Measurements from ENCODE around the gene MYH10.
A peak's percentile ranks its signal among the peaks of the same experiment; 100 is the strongest.

Gene MYH10

DNA sequence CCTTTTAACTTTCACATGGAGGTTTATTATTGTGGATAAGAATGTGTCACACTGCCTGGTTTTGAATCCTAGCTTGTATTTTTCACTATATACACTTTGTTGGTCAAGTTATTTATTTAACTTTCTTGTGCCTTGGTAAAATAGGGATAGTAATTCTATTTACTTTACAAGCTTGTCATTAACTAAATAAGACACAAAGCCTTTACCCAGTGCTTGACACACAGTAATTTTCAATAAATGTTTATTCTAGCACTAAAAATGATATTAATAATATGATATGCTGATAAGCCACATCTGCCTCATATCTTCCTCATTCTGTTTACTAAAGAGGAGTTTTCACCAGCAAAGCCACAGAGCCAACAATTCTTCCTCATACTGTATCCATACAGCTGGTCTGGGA, 27.8 kb downstream of the MYH10 start:
- DNase-seq, result no peak

DNA sequence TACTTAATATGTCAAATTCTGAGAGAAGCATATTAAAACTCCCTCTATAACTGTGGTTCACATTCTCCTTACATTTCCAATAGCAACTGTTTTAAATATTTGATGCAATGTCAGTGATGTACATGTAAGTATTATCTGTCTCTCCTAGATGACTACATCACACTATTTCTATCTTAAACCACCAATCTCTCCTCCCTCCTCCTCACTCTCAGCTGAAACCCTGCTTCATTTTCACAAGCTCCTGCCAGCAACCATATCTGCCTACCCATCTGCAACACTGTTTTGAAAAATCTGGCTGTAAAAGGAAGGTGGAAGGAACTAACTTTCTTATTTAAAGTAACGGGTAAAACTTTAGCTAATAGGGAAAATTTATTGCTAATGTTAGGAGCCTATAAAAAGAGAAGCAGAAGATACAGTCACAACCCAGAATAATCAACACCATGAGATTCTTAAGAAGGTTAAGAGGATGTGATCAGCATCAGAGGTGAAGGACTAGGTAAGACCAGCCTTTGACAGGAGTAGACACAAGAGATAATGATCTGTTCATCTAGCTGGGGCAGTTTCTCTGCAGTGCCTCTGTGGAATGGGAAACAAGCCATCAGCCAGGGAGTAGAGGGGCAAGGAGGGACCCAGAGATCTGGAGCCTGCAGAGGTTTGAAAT, 31.0 kb downstream of the MYH10 start:
- DNase-seq, result no peak

DNA sequence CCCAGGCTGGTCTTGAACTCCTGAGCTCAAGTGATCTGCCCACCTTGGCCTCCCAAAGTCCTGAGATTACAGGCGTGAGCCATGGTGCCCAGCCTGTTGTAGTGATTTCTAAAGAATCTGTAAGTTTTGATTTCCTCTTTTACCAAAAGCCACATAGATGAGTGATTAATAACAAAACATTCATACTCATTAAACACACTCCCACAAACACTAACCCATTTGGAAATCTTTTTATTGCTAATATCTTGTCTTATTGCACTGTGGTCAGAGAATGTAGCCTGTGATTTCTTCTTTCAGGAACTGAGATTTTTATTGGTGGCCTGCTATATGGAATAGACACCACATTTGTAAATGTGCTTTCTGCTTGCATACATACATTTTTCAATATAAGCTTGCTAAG, 31.6 kb downstream of the MYH10 start:
- no peak for DNase-seq

DNA sequence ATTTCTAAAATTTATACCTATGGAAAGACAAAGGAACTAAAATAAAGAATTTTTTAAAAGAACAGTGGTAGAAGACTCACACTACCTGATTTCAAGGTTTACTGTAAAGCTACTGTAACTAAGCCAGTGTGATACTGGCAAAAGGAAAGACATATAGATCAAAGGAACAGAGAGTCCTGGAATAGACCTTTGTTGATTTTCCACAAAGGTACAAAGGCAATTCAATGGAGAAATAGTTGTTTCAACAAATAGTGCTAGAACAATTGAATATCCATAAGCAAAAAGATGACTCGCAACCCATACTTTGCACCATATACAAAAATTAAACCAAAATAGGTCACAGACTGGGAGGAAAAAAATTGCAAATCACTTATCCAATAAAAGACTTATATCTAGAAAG, 36.7 kb downstream of the MYH10 start:
- DNase-seq, result no peak

DNA sequence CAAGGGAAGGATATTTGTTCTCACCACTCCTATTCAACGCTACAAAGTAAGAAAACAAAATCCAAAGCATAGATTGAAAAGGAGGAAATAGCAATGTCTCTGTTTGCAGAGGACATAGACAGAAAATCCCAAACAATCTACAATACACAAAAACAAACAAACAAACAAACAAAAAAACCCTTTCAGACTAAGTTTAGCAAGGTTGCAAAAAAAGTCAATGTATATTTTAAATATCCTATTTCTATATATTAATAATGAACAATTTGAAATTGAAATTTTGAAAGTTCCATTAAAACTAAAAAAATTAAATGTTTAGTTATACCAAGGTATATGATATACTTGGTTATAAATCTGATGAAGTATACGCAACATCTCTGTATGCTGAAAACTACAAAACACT, 37.2 kb downstream of the MYH10 start:
- DNase-seq, result no peak

DNA sequence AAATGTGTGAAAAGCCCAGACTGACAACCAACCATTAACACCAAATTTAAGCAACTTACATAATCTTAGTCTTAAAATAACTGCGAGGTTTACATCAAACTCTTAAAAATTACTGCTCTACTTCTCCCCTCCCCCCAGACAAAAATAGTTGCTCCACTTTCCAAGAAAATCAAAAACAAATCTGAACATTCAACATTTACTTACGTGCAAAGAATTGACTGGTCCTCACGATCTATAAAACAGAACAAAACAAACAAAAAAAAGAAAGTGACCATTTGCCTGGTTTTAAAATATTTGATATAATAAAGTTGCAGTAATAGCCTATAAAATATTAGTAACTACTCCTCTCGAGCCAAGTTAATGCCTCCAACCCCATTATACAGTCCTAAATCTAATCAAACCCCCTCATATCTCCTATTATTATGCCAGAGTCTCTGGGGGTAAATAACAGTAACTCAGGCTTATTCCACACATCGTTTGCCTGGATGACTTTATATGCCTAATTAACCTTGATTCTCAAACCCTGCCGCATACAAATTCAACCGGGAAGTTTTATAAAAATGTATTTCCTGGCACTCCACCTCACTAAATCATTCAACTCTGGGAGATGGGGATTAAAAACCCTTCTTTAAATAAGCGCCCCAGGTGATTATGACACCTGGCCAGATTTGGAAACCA, 41.5 kb downstream of the MYH10 start:
- no peak for DNase-seq

DNA sequence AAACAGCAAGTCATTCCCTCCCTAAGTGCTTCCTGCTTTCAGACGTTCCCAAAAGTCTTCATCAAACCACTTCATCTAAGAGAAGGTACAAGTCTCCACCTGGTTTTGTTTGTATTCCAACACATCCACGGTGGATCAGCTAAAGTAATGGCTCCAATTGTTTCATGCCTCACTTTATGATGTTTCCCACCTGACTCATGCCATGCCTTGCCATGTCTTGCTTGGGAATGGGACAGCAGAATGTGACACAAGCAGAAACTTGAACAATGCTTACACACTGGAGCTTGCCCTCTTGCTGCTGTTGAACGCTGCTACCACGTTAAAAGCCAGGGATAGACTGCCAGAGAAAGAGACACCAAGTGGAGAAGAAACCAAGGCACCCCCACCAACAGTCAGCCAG, 43.8 kb downstream of the MYH10 start:
- DNase-seq, result no peak

DNA sequence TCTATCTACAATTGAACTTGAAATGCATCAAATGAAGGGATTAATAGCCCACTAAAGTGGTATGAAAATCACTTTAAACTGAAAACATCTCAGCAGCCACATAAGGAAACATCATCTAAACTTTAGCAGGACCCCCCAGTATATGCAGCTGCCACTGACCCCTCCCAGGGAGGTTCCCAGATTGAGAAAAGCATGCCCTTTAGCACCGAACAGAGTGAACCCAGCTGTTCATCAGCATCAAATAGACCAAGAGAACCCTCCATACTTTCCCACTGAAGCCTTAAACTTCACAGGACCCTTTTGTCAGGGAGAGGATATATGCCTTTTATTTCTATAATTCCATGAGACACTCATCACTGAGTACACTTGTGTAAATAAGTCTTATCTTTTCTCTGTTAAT, 44.6 kb downstream of the MYH10 start:
- no peak for DNase-seq

DNA sequence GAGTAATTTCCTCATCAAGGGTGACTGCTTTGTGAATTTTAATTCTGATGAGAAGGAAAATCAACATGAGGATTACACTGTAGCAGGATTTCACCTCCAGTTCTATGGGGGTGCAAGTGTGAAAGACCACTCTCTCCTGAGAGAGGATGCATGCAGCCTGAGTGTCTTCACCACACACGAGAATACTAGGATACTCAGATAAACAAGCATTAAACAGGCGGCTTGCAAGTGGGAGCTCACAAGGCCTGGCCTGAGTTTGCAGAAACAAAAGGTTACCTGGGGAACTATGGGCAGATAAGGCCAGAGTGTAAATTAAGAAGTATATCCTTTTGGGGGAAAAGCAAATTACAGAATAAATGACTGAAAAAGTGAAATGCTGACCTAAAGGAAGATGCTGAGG, 46.6 kb downstream of the MYH10 start:
- no peak for DNase-seq

DNA sequence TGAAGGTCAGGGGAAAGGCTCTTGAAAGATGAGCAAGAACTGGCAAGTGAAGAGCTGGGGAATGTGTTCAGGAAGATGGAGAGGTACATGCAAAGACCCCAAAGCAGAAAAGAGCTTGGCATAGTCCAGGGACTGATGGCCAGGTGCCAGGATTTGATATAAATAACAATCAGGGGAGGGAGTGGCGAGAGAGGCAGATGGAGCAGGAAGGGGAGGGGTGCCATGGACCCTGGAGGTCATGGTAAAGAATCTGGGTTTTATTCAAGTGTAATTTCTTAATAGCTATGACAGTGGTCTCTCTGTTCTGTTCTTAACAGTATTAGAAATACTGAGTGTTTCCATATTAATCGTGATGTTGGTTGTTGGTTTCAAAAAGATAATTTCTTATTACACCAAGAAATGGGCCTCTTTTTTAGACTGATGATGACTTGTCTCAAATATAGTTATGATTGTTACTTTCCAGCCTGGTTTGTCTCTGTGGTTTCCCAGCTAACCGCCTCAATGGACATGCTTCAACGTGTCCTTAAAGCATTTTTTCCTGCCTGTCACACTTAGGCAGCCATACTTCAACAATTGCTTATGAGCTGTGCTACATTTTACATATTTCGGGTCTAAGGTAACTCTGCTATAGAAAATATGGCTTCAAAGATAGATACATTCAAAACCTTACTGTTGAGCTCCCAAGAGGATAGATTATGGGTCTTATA, 49.4 kb downstream of the MYH10 start:
- peak; percentile 74 for DNase-seq

DNA sequence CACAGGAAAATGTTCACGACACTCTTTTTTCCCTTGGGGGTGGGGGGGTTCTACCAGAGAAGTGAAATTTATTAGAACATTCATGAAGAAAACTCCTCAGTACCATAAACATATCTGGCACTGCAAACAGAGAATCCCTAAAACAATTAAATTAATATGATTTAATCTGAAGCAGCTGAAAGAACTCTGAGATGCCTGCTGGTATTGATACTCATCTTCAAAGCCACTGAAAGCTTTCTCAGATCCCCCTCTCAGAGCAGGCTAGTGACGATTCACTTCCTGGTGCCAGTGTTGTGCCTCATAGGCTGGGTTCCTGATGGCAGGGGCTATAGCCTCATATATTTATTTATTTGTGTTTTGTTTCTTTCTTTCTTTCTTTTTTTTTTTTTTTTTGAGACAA, 52.7 kb downstream of the MYH10 start:
- DNase-seq, result no peak

DNA sequence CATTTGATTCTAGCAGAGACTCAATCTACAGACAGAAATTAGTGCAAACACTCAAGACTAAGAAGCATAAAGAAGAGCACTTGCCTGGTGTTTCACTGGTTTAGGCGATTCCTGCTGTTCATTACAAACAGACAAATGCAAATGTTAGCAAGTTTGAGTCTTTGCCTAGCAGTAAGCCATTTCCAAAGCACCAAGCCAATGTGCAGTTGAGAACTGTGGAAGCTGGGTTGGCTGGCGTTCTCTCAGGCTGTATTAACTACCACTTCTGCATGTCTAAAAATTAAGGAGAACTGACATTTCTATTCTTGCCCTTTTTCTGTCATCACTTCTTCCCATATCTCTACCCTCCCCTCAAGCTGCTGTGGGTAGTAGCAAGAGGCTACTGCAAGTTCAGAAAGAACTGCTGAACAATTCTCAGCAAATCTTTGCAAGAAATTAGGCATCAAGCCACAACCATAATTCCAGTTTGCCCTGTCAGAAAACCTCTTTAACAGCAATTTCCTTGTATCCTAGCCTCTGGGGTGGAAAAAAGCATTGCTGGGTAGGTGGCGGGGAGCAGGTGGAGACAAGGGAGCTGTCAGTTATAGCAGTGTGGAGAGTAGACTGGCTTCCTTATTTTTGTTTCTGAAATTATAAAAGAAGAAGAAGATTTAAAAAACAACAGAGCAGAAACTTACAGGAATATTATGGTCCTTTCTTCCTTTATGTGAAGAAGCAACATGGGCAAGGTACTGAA, 53.8 kb downstream of the MYH10 start:
- DNase-seq, result no peak

DNA sequence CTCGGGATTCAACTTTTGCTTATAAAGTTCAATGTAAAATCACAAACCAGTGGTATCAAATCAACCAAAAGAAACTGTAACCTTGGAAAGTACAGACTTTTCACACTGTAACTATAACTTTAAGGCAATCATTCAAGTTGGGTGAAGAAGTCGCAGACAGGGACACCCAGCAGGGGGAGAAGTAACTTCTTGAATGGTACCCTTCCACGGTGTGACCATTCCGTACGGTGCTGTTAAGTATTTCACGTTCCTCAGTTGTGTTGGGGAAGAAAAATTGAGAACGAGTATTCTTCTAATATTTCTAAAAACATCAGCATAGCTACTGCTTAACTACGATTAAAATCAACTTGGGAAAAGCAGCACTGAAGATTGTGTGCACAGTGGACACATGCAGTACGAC, 55.8 kb downstream of the MYH10 start:
- DNase-seq, result no peak

DNA sequence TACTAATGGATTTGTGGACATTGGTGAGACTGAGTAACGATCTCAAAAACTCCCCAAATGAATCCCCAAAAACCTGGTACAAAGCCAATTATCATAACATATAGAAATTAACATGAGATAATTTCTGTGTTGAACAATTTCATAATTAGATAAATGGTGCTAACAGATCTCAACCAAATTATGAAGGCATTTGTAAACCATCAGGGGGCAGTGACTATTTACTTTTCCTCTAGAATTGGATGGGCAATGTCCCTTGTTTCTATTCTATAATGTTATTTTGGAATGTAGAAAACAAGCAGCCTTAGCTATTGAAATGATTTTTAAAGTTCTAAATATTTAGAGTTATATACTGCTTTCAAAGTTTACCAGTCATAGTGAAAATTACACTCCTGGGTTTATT, 57.8 kb downstream of the MYH10 start:
- DNase-seq, result no peak

DNA sequence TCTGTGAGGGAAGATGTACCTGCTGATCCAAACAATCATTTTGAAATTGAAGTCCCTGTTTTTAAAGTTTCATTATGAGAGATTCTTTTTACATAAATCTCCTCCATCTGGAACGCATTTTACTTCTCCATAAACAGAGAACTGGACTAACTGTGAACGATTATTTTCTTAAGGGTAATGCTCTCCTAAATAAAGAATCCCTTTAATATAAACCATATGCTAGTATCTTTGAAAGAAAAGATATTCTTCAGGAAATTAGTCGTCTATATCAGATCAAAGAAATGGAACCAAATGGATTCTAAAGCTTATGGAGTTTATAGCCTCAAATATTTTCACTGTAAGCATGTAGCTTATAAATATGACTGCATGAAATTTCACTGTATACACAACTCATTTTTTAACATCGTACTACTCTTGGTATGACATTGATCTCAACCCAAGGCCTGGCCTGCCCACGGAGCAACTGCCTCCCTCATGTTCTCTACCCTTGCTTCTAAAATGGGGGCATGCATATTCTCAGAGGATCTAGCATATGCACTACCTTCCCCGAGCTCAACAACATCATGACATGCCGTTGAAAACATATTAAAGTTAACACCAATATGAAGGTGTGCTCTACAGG, 66.4 kb downstream of the MYH10 start:
- no peak for DNase-seq

DNA sequence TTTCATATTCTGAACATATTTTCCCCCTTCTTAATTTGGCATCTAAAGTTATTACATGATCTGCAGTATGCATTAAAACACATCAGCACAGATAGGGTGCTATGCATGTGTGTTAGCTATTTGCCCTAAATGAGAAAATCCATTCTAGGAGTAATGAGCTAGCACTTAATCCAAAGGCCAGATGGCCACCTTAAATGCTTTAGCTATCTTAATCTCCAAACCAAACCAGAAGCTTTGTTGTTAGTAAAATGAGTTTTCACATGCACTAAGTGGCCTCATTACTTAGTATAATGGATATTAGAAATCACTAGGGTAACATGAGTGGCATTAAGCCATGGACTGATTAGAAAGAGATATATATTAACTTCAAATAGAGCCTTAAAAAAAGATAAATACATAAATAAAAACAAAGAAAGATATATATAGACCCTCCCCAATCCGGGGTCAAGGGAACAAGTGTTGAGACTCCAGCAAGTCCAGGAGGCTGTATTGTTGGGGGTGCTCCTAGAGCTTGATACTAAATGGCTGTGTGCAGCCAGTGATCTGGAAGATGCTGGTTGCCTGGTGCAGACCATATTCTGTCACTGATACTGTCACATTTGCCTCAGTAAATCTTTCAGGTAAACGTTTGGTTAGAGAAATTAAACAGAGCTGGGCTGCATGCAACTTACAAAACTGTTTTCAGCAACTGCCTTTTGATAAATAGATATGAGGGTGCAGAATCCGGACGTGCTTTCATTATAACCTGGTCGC, 67.3 kb downstream of the MYH10 start:
- DNase-seq, result no peak

DNA sequence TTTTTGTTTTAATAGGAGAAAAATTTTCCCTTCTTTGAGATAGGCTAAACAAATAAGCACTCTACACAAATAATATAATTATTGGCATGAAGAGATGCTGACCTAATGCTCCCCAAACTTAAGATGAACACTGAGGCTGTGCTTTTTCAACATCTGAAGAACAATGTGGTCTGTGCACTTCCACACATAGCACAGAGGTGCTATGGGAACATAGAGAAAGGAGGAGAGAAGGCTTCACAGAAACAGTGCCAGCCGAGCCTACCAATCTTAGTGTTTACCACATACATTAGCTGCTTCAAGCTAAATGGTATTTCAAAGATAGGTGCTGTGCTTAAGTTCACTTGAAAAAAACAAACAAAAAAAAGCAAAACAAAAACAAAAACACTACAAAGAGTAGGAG, 72.4 kb downstream of the MYH10 start:
- no peak for DNase-seq

DNA sequence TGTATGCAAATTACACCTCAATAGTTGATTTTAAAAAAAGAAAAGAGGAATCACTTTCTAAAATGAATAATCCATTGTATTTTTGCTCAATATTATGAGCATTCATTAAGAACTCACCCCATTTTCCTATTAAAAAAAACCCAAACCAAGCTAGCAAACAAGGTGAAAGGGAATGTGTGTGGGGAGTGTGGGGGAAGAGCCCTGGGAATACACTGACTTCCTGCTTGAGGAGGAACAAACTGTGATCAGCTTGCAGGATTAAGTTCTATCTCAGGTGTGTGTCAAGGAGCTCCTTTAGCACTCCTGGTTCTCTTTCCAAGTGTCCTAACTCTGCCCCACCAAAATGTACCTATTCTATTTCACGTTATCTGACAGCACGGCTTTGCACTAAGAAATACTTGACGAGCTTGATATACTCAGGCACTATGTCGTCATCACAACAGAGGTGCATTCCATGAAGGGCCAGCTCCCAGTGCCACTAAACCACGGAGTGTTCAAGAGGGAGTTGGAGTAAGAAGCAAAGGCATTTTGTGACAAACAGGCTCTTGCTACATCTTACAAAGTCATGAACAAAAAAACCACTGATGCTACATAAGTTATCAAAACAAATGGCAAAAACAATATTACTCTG, 73.2 kb downstream of the MYH10 start:
- no peak for DNase-seq

DNA sequence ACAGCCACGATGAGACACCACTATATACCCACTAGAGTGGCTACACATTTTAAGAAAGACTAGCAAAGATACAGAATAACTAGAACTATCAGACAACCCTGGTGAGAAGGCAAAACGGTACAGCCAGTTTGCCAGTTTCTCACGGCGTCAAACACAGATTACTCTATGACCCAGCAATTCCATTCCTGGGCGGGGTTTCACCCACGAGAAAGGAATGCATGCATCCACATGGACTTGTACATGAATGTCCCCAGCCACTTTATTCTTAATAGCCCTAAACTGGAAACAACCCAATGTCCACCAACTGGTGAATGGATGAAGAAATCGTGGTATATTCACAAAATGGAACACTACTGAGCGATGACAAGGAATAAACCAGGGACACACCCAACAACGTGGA, 74.5 kb downstream of the MYH10 start:
- no peak for DNase-seq

DNA sequence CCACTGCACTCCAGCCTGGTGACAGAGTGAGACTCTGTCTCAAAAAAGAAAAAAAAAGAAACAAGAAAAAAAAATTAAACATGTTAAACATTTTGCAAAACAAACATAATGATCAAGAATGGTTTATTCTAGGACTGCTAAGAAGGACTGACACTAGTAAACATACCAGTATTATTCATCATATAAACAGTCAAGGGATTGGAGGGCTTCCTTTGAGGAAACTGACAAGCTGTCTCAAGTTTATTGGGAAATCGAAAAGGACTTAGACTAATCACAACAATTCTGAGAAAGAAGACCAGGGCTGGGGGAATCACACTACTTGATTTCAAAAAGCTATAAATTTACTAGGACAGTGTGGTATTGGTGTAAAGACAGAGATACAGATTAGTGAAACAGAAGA, 75.5 kb downstream of the MYH10 start:
- no peak for DNase-seq

DNA sequence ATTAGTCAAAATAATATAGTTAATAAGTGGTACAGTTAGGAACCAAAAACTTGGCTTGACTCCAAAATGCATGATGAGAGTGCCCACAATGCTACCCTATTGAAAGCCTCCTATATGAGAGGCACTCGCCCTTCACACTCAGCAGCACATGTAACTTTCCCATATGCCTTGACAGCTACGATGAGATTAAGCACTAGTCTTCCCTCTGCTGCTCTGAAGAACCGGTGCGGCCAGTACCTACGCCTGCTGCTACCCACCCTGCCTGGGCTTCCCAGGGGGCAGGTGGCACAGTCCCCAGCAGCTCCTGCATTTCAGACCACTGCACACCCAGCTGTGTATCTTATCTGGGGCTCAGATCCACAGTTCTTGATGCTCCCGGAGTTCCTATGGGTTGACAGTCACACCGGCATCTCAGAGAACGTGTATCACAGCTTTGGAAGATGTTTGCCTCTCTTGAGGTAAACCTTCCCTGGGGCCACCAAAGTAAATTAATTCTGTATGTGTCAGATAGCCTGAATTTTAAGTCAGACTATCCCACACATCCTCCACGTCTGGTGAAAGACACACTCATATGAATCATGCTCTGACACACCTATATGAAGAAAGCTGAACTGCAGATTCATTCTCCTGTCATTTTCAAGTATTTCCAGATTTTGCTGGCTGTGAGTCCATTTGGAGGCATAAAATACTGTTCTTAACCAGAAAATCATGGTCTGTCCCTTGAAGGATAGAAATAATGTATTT, 77.8 kb downstream of the MYH10 start:
- no peak for DNase-seq

Data from NCI-H1105 (cell line).